Breast epithelium (tissue), 3 donors: ENCODE data around the gene SERBP1.

Experiments used
- CTCF ChIP-seq, 3 donors: fragments of 450-650 bp; IDR thresholded peaks; one replicate each; pipeline ENCODE4 v1.5.1; 2016 to 2017; ENCODE audit warnings: antibody characterized with exemption in 3 of 3, mild to moderate bottlenecking in 3 of 3, moderate library complexity in 3 of 3
- POLR2A ChIP-seq: fragments of 450-650 bp; IDR thresholded peaks from one replicate; pipeline ENCODE4 v1.6.1; 2016; ENCODE audit warnings: antibody characterized with exemption, mild to moderate bottlenecking, moderate library complexity
- POLR2AphosphoS5 ChIP-seq, 3 donors: sonication (generic); formaldehyde crosslinking; IDR thresholded peaks; one replicate each; pipeline ENCODE4 v1.6.1; 2017; ENCODE audit warnings: antibody characterized with exemption in 3 of 3

GRCh38 chr1:67457247-67457646 is 27.0 kb upstream of the SERBP1 start:
- TF ChIP-seq CTCF (IDR thresholded peaks at IDR 0.05) (no peak), POLR2A (no peak), POLR2AphosphoS5 (IDR thresholded peaks at IDR 0.05) (no peak)
